HuH-7 (cell line): ENCODE measurements around the gene COQ9.
A peak's percentile ranks its signal among the peaks of the same experiment; 100 is the strongest.
"Not testable (repeated sequence)": the region's sequence is repeated elsewhere in the genome, so short reads cannot be mapped to it uniquely, and the experiment has no call there.

Experiments used
- DNase-seq: peaks from one replicate; pipeline ENCODE4 v3.0.0; 2011; ENCODE audit warnings: low spot score

The COQ9 gene

GRCh38 chr16:57485916-57486857 is 38.9 kb downstream of the COQ9 start, which contains the start of gene DOK4:
Gene DOK4 (minus strand): TSS chr16:57486493. CDS start chr16:57479507, 6,986 bp downstream.
- DNase-seq, result peak; percentile 89

- no peak for DNase-seq
Observed at GRCh38 chr16:57486858-57487834, 39.9 kb downstream of the COQ9 start.

GRCh38 chr16:57489229-57489628 is 42.0 kb downstream of the COQ9 start:
- no peak for DNase-seq

- DNase-seq, result no peak
Observed at GRCh38 chr16:57493767-57494166, 46.5 kb downstream of the COQ9 start.

GRCh38 chr16:57497121-57497520 is 49.8 kb downstream of the COQ9 start:
- no peak for DNase-seq

GRCh38 chr16:57498031-57498430 is 50.8 kb downstream of the COQ9 start:
- no peak for DNase-seq

GRCh38 chr16:57499941-57500340 is 52.7 kb downstream of the COQ9 start:
- not testable (repeated sequence) for DNase-seq

- no peak for DNase-seq
Observed at GRCh38 chr16:57500578-57501111, 53.4 kb downstream of the COQ9 start.

GRCh38 chr16:57501492-57501891 is 54.2 kb downstream of the COQ9 start:
- no peak for DNase-seq

- DNase-seq, result no peak
Observed at GRCh38 chr16:57502048-57502775, 54.9 kb downstream of the COQ9 start.

- DNase-seq, result no peak
Observed at GRCh38 chr16:57503366-57503765, 56.1 kb downstream of the COQ9 start.

GRCh38 chr16:57504001-57504400 is 56.7 kb downstream of the COQ9 start:
- DNase-seq, result no peak

- no peak for DNase-seq
Observed at GRCh38 chr16:57504491-57504890, 57.2 kb downstream of the COQ9 start.

GRCh38 chr16:57505169-57505568 is 57.9 kb downstream of the COQ9 start:
- DNase-seq, result no peak

- no peak for DNase-seq
Observed at GRCh38 chr16:57507136-57508034, 60.1 kb downstream of the COQ9 start.

GRCh38 chr16:57508035-57508425 is 60.8 kb downstream of the COQ9 start:
- no peak for DNase-seq

GRCh38 chr16:57509231-57509923 is 62.1 kb downstream of the COQ9 start:
- no peak for DNase-seq

- DNase-seq, result no peak
Observed at GRCh38 chr16:57510016-57510871, 63.0 kb downstream of the COQ9 start.
